K562 (cell line): Measurements from ENCODE around the gene TCAP. TPM values are rescaled to one million over a fixed set of nuclear protein-coding genes. Genes with fewer than 3 reads are reported as not detected.

Source experiments
- FOXK2 ChIP-seq, 2 experiments: fragments of 450-650 bp; IDR thresholded peaks in 1 of 2; conservative IDR thresholded peaks in 1 of 2; 2 replicates each; pipeline ENCODE4 v1.6.1; 2016; ENCODE audit warnings: low read depth in 2 of 2, mild to moderate bottlenecking in 1 of 2
- HDAC2 ChIP-seq: fragments of 450-650 bp; IDR thresholded peaks from 2 replicates; pipeline ENCODE4 v1.6.1; 2016; ENCODE audit warnings: mild to moderate bottlenecking
- HDGF ChIP-seq: fragments of 450-650 bp; IDR thresholded peaks from 2 replicates; pipeline ENCODE4 v1.6.1; 2016
- MGA ChIP-seq: fragments of 450-650 bp; IDR thresholded peaks from 2 replicates; pipeline ENCODE4 v1.6.1; 2016; ENCODE audit warnings: mild to moderate bottlenecking, moderate library complexity
- MYC ChIP-seq, 2 experiments: fragments of 250-450 bp in 1 of 2; sonication (Bioruptor Pico) in 1 of 2; IDR thresholded peaks; 2 replicates each; pipeline versions ENCODE4 v1.5.1 to v1.6.1; 2012 to 2021; ENCODE audit warnings: low read depth in 2 of 2, borderline replicate concordance in 1 of 2, improper control_type of control experiment in 1 of 2, low read length in 1 of 2, mild to moderate bottlenecking in 1 of 2, moderate library complexity in 1 of 2
- PKNOX1 ChIP-seq: fragments of 450-650 bp; IDR thresholded peaks from 2 replicates; pipeline ENCODE4 v1.6.1; 2016
- POLR2A ChIP-seq: fragments of 450-650 bp; conservative IDR thresholded peaks from 2 replicates; pipeline ENCODE4 v1.6.1; 2016
- POU5F1 ChIP-seq: fragments of 150-350 bp; IDR thresholded peaks from 2 replicates; pipeline ENCODE4 v1.6.1; 2014; ENCODE audit warnings: borderline replicate concordance, low read length, low read depth, mild to moderate bottlenecking; ENCODE audit not compliant: partially characterized antibody
- PTTG1 ChIP-seq: fragments of 450-650 bp; IDR thresholded peaks from 2 replicates; pipeline ENCODE4 v1.6.1; 2016; ENCODE audit warnings: low read depth, mild to moderate bottlenecking, missing genetic modification characterization, missing compliant biosample characterization
- ZBTB17 ChIP-seq: fragments of 450-650 bp; formaldehyde crosslinking; IDR thresholded peaks from 2 replicates; pipeline ENCODE4 v1.4.0; 2020; ENCODE audit warnings: mild to moderate bottlenecking
- ZNF140 ChIP-seq: fragments of 250-450 bp; sonication (Bioruptor Pico); IDR thresholded peaks from 2 replicates; pipeline ENCODE4 v1.8.0; 2021; ENCODE audit warnings: moderate library complexity, mild to moderate bottlenecking, inconsistent platforms
- polyA plus RNA-seq, 8 experiments: library from polyadenylated mRNA; depleted of rRNA in 4 of 8; stranded (reverse) in 5 of 8; unstranded in 3 of 8; fragments of >200 nt; fragmentation: Nextera tagmentation in 2 of 8; fragmentation: Illumina TruSeq in 1 of 8; extraction: Ambion mirVana in 2 of 8; extraction: Trizol in 1 of 8; gene quantifications; 2 replicates each; pipeline versions ENCODE4 v1.2.1 to v1.2.3, GENCODE V29; 2011 to 2014; ENCODE audit warnings: inconsistent platforms in 1 of 8, missing spikeins in 1 of 8
- total RNA-seq, 7 experiments: library from RNA; depleted of rRNA in 6 of 7; stranded (reverse); fragments of >200 nt in 6 of 7; fragmentation: Illumina TruSeq in 2 of 7; extraction: Trizol in 2 of 7; gene quantifications; 2 replicates each; pipeline versions ENCODE4 v1.2.1 to v1.2.3, GENCODE V29; 2011 to 2021; ENCODE audit warnings: low replicate concordance in 1 of 7
- TF ChIP-seq, protein P1 (sequence below): fragments of 250-450 bp; sonication (Bioruptor Pico); IDR thresholded peaks from 2 replicates; pipeline ENCODE4 v1.8.0; 2022; ENCODE audit warnings: inconsistent platforms, mild to moderate bottlenecking, moderate library complexity, borderline replicate concordance
- TF ChIP-seq, protein P2 (sequence below): fragments of 250-450 bp; sonication (Bioruptor Pico); IDR thresholded peaks from 2 replicates; pipeline ENCODE4 v1.4.0; 2020; ENCODE audit warnings: mild to moderate bottlenecking

TCAP gene
- total and polyA plus RNA-seq, 9 of the 15 experiments (the other 6 are each of a cell fraction or from before 2014, with no cell fraction given): 0.33 to 1.4 (median 0.82) TPM; not detected in 2

DNA sequence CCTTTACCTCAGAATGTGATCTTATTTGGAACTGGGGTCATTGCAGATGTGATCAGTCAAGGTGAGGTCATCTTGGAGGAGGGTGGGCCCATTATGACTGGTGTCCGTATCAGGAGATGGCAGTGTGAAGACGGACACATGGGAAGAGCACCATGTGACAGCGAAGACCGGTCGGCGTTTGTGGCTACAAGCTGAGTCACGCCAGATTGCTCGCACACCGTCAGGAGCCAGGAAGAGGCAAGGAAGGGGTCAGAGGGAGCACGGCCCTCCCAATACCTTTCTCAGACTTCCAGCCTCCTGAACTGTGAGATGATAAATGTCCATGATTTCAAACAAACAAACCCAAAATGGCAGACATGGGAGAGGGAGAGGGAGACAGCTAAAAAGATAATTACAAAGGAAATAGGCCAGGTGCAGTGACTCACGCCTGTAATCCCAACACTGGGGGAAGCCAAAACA is 15.0 kb upstream of the TCAP start (continued):
- TF ChIP-seq MYC (IDR thresholded peaks at IDR 0.05; ENCODE audit: low read depth, low read length): peak; percentile 96
- no peak for TF ChIP-seq MYC (CRISPR knock-in tag; IDR thresholded peaks at IDR 0.05; ENCODE audit: borderline replicate concordance, low read depth)
- TF ChIP-seq HDAC2: peak; percentile 74
- TF ChIP-seq POLR2A: peak; percentile 61
- no peak for TF ChIP-seq POU5F1
- TF ChIP-seq ZNF140 (CRISPR knock-in tag): no peak
- peak; percentile 89 to 91 for TF ChIP-seq FOXK2 (conservative IDR thresholded peaks at IDR 0.05 in 1 of 2, IDR thresholded peaks at IDR 0.05 in 1 of 2; ENCODE audit: low read depth in 2 of 2)
- no peak; the same call in 1 of the 2 replicates for TF ChIP-seq HDGF
- peak; percentile 51; the same call in 1 of the 2 replicates for TF ChIP-seq ZBTB17
- TF ChIP-seq PTTG1 (tag): peak; percentile 28; the same call in 1 of the 2 replicates
- TF ChIP-seq, protein P1, sequence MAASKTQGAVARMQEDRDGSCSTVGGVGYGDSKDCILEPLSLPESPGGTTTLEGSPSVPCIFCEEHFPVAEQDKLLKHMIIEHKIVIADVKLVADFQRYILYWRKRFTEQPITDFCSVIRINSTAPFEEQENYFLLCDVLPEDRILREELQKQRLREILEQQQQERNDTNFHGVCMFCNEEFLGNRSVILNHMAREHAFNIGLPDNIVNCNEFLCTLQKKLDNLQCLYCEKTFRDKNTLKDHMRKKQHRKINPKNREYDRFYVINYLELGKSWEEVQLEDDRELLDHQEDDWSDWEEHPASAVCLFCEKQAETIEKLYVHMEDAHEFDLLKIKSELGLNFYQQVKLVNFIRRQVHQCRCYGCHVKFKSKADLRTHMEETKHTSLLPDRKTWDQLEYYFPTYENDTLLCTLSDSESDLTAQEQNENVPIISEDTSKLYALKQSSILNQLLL (CRISPR knock-in tag): no peak
- TF ChIP-seq, protein P2, sequence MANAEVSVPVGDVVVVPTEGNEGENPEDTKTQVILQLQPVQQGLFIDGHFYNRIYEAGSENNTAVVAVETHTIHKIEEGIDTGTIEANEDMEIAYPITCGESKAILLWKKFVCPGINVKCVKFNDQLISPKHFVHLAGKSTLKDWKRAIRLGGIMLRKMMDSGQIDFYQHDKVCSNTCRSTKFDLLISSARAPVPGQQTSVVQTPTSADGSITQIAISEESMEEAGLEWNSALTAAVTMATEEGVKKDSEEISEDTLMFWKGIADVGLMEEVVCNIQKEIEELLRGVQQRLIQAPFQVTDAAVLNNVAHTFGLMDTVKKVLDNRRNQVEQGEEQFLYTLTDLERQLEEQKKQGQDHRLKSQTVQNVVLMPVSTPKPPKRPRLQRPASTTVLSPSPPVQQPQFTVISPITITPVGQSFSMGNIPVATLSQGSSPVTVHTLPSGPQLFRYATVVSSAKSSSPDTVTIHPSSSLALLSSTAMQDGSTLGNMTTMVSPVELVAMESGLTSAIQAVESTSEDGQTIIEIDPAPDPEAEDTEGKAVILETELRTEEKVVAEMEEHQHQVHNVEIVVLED (CRISPR knock-in tag): no peak; the same call in 1 of the 2 replicates
- TF ChIP-seq PKNOX1: peak; percentile 96
- peak; percentile 98 for TF ChIP-seq MGA
